ENCODE data around the gene CARHSP1.

GRCh38 chr16:8903004-8903403 is 34.2 kb upstream of the CARHSP1 start:
- no peak for TF ChIP-seq CTCF (IDR thresholded peaks at IDR 0.05; ENCODE audit: insufficient read depth, low read depth, low read length)
- no peak for TF ChIP-seq EZH2 (IDR thresholded peaks at IDR 0.05; ENCODE audit: insufficient read depth, low read length)
